Prostate gland (tissue), 2 donors: ENCODE results near the gene AP4S1.

Experiments
- CTCF ChIP-seq, 4 experiments: fragments of 200-600 bp in 2 of 4; fragments of 450-650 bp in 2 of 4; sonication (generic) in 2 of 4; IDR thresholded peaks; 1 replicate in 3 of 4; 2 replicates in 1 of 4; pipeline ENCODE4 v1.5.1; 2016 to 2019; ENCODE audit warnings: antibody characterized with exemption in 4 of 4, mild to moderate bottlenecking in 2 of 4, moderate library complexity in 2 of 4
- POLR2A ChIP-seq: fragments of 450-650 bp; IDR thresholded peaks from one replicate; pipeline ENCODE4 v1.6.1; 2016; ENCODE audit warnings: antibody characterized with exemption, mild to moderate bottlenecking

DNA sequence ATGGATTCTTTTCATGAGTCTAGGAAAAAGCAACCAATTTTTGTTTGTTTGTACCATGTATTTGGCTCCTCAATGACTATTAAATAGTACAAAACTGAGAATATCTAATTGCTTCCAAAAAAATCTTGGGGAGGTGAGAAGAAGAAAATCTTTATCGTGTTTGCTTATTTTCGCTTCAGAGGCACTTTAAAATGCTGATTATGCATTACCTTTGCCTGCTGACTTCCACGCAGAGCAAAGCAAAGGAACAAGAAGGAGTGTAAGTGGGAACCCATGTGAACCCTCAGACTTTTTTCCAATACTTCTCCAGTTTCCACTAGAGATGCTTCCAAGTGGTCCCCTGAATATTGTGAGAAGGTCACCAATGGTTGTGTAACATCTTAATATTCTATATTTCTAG lies 43.9 kb downstream of the AP4S1 start:
- no peak for TF ChIP-seq CTCF (IDR thresholded peaks at IDR 0.05)
- TF ChIP-seq POLR2A, result no peak
